Measurements from ENCODE around the gene RNF214.

GRCh38 chr11:117225553-117226170 is 6.8 kb upstream of the RNF214 start:
- TF ChIP-seq CTCF (IDR thresholded peaks at IDR 0.05) (no peak), POLR2A (IDR thresholded peaks at IDR 0.05) (no peak)
